ENCODE data around the gene CEP170B. TPM values are rescaled to one million over a fixed set of nuclear protein-coding genes. Genes with fewer than 3 reads are reported as not detected.
A peak's percentile ranks its signal among the peaks of the same experiment; 100 is the strongest.

Gene CEP170B
- total RNA-seq, 1 donor from 2014 or later, result 18.3 TPM

- no peak for DNase-seq (ENCODE audit: low spot score in 2 of 2)
- FAIRE-seq, result no peak
Observed at GRCh38 chr14:104927901-104928300, 62.8 kb downstream of the CEP170B start.

GRCh38 chr14:104928391-104929133 lies 63.5 kb downstream of the CEP170B start:
- no peak for DNase-seq (ENCODE audit: low spot score in 2 of 2)
- no peak for FAIRE-seq

DNA sequence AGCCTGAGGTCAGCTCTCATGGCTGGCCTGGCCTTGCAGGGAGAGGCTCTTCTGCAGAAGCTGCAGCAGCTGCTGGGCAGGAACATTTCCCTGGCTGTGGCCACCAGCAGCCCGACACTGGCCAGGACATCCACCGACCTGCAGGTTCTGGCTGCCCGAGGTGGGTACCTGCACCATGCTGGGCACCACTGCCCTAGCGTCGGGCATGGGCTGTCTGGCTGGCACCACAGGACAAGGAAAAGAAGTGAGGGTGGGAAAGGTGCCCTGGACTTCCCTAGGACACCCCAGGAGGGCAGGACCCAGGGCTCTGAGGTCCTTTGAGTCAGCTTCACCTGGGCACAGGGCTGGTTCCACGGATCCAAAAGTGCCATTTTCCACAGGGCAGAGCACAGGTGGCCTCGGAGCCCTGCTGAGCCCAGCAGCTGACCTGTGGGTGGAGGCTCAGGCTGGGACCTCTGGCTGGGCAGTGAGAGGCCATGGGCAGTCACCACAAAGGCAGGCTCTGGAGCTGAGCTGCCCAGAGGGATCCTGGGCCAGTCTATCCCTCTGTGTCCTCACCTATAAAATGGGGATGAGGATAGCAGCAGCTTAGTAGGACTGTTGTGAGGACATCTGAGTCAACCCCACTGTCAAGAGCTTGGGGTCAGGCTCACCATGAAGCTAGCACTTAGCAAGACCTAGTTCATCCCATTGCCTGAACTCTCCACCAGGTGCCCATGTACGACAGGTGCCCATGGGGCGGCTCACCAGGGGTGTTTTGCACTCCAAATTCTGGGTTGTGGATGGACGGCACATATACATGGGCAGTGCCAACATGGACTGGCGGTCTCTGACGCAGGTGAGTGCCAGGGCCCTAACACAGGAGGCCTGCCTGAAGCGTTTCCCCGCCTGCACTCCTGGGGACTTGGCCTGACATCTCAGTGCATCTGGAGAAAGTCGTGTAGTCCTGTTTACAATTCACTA lies 64.5 kb downstream of the CEP170B start:
- no peak for FAIRE-seq
- DNase-seq (ENCODE audit: low spot score in 2 of 2), result no peak

DNA sequence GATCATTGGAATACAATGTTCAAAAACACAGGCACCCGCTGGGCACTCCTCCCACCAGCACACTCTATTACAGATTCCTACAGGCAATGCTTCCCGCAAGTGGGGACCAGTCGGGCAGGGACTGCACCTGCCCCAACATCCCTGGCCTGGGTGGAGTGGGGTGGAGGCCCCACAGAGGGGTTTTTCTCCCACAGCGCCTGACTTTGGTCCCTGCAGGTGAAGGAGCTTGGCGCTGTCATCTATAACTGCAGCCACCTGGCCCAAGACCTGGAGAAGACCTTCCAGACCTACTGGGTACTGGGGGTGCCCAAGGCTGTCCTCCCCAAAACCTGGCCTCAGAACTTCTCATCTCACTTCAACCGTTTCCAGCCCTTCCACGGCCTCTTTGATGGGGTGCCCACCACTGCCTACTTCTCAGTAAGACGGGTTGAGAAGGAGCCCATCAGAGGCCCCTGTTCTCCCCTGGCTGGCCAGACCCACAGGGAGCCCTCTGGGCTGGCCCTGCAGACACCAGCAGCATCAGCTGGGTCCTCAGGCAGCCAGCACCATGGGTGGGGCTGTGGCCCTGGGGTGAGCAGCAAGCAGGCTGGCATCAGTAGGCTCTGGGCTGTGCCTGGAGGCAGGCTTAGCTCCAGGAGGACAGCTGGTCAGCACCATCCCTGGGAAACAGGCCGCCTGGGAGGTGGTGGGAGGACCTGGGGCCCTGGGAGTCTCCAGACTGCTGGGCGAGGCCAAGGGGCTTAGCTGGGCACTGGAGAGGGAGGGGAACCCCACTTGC lies 65.6 kb downstream of the CEP170B start:
- DNase-seq (ENCODE audit: low spot score in 2 of 2) (no peak), FAIRE-seq (no peak)

- no peak for FAIRE-seq
Observed at GRCh38 chr14:104931304-104931770, 66.3 kb downstream of the CEP170B start.

GRCh38 chr14:104931771-104932675 lies 67.0 kb downstream of the CEP170B start:
- FAIRE-seq, result no peak

More at GRCh38 chr14:104931304-104931770, 66.3 kb downstream of the CEP170B start:
- DNase-seq (ENCODE audit: low spot score in 2 of 2), result no peak

GRCh38 chr14:104932676-104933631 lies 67.9 kb downstream of the CEP170B start:
- DNase-seq (ENCODE audit: low spot score in 2 of 2) (peak; percentile 88 to 97), FAIRE-seq (no peak)

More at GRCh38 chr14:104931771-104932675, 67.0 kb downstream of the CEP170B start:
- DNase-seq (ENCODE audit: low spot score in 2 of 2), result no peak

- DNase-seq (ENCODE audit: low spot score in 2 of 2), result no peak
- no peak for FAIRE-seq
Observed at GRCh38 chr14:104933746-104934733, 69.0 kb downstream of the CEP170B start.

- DNase-seq (ENCODE audit: low spot score in 2 of 2) (no peak), FAIRE-seq (no peak)
Observed at GRCh38 chr14:104935026-104935650, 70.1 kb downstream of the CEP170B start.

- DNase-seq (ENCODE audit: low spot score in 2 of 2) (no peak), FAIRE-seq (no peak)
Observed at GRCh38 chr14:104935955-104936354, 70.9 kb downstream of the CEP170B start.

GRCh38 chr14:104936361-104937155 lies 71.5 kb downstream of the CEP170B start:
- no peak for FAIRE-seq
- DNase-seq (ENCODE audit: low spot score in 2 of 2), result no peak

- DNase-seq (ENCODE audit: low spot score in 2 of 2), result no peak
- no peak for FAIRE-seq
Observed at GRCh38 chr14:104937161-104937560, 72.1 kb downstream of the CEP170B start.

GRCh38 chr14:104937694-104938365 lies 72.8 kb downstream of the CEP170B start:
- no peak for DNase-seq (ENCODE audit: low spot score in 2 of 2)
- FAIRE-seq, result no peak

- DNase-seq (ENCODE audit: low spot score in 2 of 2) (no peak), FAIRE-seq (no peak)
Observed at GRCh38 chr14:104938436-104938835, 73.4 kb downstream of the CEP170B start.

DNA sequence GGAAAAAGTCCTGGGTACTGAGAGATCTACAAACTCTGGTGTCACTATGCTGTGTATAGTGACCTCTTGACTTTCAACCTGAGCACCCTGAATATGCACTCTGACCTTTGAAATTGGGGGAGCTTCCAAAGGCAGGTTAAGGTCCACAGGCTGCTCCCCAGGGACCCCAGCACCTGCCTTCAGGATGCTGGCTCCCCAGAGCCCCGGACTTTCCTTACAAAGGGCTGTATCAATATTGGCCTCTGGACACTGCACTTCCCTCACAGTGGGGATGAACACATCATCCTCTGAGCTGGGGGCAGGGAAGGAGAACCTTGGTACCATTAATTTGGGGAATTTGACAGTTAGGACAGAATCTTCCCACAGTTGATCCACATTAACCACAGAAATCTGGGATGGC lies 73.9 kb downstream of the CEP170B start:
- DNase-seq (ENCODE audit: low spot score in 2 of 2), result no peak
- no peak for FAIRE-seq
